NB4 (cell line): ENCODE measurements around the gene STT3B.

Source experiments
- CTCF ChIP-seq: IDR thresholded peaks from one replicate; pipeline ENCODE4 v1.5.1; 2012; ENCODE audit warnings: low read depth, low read length
- MYC ChIP-seq: IDR thresholded peaks from 2 replicates; pipeline ENCODE4 v1.6.1; 2011; ENCODE audit warnings: low read depth, low read length
- POLR2A ChIP-seq: IDR thresholded peaks from 2 replicates; pipeline ENCODE4 v1.6.1; 2011; ENCODE audit warnings: mild to moderate bottlenecking; ENCODE audit not compliant: insufficient read length; ENCODE audit errors: extremely low read depth

DNA sequence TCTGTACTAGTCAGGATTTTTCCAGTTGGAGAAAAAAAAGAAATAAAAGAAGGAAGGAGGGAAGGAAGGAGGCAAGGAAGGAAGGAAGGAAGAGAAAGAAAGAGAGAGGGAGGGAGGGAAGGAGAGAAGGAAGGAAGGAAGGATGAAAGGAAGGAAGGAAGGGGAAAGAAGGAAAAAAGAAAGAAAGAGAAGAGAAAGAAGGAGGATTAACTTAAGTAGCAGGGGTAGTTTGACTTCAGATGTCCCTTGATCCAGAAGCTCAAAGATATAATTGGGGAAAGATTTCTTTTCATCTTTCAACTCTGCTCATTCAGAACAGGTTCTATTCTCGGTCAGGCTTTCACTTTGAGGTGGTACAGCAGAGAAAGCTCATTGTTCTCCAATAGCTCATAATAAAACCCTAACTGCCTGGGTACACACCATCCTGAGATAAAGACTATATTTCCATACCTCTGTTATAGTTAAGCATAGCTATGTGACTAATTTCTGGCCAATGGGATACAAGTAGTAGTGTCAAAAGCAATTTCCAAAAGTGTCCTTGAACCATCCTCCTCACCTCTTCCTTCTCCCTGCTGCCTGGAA lies 23.5 kb upstream of the STT3B start:
- TF ChIP-seq POLR2A (no peak), CTCF (no peak), MYC (no peak)
